ENCODE data around the gene DGKQ. TPM values are rescaled to one million over a fixed set of nuclear protein-coding genes. Genes with fewer than 3 reads are reported as not detected.

Gene DGKQ
- total RNA-seq, 1 experiment from 2014 or later, result 11.8 TPM

- Mint-ChIP-seq H3K4me3 (ENCODE audit: low read depth, unreplicated experiment) (no peak overlapping the region), H3K9me3 (ENCODE audit: low read depth, unreplicated experiment) (no peaks in the 10 kb centered on the region), H3K27ac (ENCODE audit: unreplicated experiment) (no peak overlapping the region), H3K4me1 (ENCODE audit: low read depth, unreplicated experiment) (peaks cover 8% of the 10 kb centered on the region), H3K27me3 (ENCODE audit: unreplicated experiment) (no peaks in the 10 kb centered on the region), H3K36me3 (ENCODE audit: insufficient read depth, unreplicated experiment) (peaks cover 16% of the 10 kb centered on the region)
- CTCF ChIA-PET, result interaction anchor here (0.6 kb wide), 1 partner anchor 312 kb away, joined by 8 read pairs; no protein-coding TSS in a partner anchor
- TF ChIP-seq, protein P1, sequence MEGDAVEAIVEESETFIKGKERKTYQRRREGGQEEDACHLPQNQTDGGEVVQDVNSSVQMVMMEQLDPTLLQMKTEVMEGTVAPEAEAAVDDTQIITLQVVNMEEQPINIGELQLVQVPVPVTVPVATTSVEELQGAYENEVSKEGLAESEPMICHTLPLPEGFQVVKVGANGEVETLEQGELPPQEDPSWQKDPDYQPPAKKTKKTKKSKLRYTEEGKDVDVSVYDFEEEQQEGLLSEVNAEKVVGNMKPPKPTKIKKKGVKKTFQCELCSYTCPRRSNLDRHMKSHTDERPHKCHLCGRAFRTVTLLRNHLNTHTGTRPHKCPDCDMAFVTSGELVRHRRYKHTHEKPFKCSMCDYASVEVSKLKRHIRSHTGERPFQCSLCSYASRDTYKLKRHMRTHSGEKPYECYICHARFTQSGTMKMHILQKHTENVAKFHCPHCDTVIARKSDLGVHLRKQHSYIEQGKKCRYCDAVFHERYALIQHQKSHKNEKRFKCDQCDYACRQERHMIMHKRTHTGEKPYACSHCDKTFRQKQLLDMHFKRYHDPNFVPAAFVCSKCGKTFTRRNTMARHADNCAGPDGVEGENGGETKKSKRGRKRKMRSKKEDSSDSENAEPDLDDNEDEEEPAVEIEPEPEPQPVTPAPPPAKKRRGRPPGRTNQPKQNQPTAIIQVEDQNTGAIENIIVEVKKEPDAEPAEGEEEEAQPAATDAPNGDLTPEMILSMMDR (IDR thresholded peaks at IDR 0.05; ENCODE audit: unreplicated experiment), result no peak
- DNase-seq, result no peak
- no TSS peak for BruUV-seq (replicated peaks)
- intact Hi-C loops (cut with micrococcal nuclease; ENCODE audit: unreplicated experiment), result no loop called here
Observed at GRCh38 chr4:911221-911751, 62.1 kb downstream of the DGKQ start.

DNA sequence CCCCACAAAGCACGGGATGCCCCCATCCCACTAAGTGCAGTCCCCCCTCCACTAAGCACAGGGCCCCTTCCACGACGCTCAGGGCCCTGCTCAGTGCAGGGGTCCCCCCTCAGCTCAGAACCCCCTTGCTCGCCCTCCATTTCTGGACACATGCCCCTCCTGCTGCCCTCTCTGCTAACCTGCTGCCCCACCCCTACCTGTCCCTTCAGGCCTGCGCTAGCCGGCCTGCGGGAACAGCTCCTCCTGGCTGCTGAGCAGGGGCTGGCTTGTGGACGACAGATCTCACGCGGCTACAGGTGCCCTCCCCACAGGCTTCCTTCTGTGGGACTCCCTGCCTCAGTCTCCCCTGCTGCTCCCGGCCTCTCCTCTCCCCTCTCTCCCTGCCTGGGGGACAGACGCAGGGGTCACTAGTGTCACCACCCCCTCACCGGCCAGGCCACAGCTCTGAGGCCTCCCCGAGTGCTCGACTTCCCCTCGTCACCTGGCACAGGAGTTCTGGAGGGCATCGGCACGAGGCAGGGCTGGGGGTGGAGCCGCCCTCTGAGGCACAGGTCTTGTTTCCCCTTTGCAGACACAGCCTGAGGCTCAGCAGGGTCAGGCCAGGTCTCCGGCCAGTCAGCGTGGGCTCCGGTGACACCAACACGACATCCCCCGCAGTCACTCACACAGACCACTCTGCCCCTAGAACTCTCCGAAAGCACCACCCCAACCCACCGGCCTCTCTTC is 62.8 kb downstream of the DGKQ start:
- intact Hi-C loops (cut with micrococcal nuclease; ENCODE audit: unreplicated experiment), result no loop called here
- Mint-ChIP-seq H3K4me1 (ENCODE audit: low read depth, unreplicated experiment) (peaks cover 8% of the 10 kb centered on the region), H3K27ac (ENCODE audit: unreplicated experiment) (no peak overlapping the region), H3K27me3 (ENCODE audit: unreplicated experiment) (no peaks in the 10 kb centered on the region), H3K4me3 (ENCODE audit: low read depth, unreplicated experiment) (no peak overlapping the region), H3K9me3 (ENCODE audit: low read depth, unreplicated experiment) (no peaks in the 10 kb centered on the region), H3K36me3 (ENCODE audit: insufficient read depth, unreplicated experiment) (peaks cover 16% of the 10 kb centered on the region)
- TF ChIP-seq, protein P1 (IDR thresholded peaks at IDR 0.05; ENCODE audit: unreplicated experiment), result no peak
- no peak for DNase-seq
- CTCF ChIA-PET, result no interaction called here
- no TSS peak for BruUV-seq (replicated peaks)

- CTCF ChIA-PET, result no interaction called here
- H3K4me1 Mint-ChIP-seq (ENCODE audit: low read depth, unreplicated experiment), result peaks cover under 1% of the 10 kb centered on the region
- intact Hi-C loops (cut with micrococcal nuclease; ENCODE audit: unreplicated experiment), result no loop called here
- H3K27ac Mint-ChIP-seq (ENCODE audit: unreplicated experiment), result no peak overlapping the region
- no peak overlapping the region for H3K4me3 Mint-ChIP-seq (ENCODE audit: low read depth, unreplicated experiment)
- no peaks in the 10 kb centered on the region for H3K27me3 Mint-ChIP-seq (ENCODE audit: unreplicated experiment)
- TF ChIP-seq, protein P1 (IDR thresholded peaks at IDR 0.05; ENCODE audit: unreplicated experiment), result no peak
- peaks cover 16% of the 10 kb centered on the region for H3K36me3 Mint-ChIP-seq (ENCODE audit: insufficient read depth, unreplicated experiment)
- BruUV-seq (replicated peaks), result no TSS peak
- DNase-seq, result no peak
- no peaks in the 10 kb centered on the region for H3K9me3 Mint-ChIP-seq (ENCODE audit: low read depth, unreplicated experiment)
Observed at GRCh38 chr4:909821-910220, 63.5 kb downstream of the DGKQ start.

- TF ChIP-seq, protein P1 (IDR thresholded peaks at IDR 0.05; ENCODE audit: unreplicated experiment), result no peak
- Mint-ChIP-seq H3K36me3 (ENCODE audit: insufficient read depth, unreplicated experiment) (peaks cover 16% of the 10 kb centered on the region), H3K4me1 (ENCODE audit: low read depth, unreplicated experiment) (no peaks in the 10 kb centered on the region), H3K27ac (ENCODE audit: unreplicated experiment) (no peak overlapping the region), H3K9me3 (ENCODE audit: low read depth, unreplicated experiment) (no peaks in the 10 kb centered on the region), H3K4me3 (ENCODE audit: low read depth, unreplicated experiment) (no peak overlapping the region), H3K27me3 (ENCODE audit: unreplicated experiment) (no peaks in the 10 kb centered on the region)
- no peak for DNase-seq
- intact Hi-C loops (cut with micrococcal nuclease; ENCODE audit: unreplicated experiment), result no loop called here
- no TSS peak for BruUV-seq (replicated peaks)
- CTCF ChIA-PET, result no interaction called here
Observed at GRCh38 chr4:909131-909571, 64.2 kb downstream of the DGKQ start.

Other genes with a start within 250 kb of the DGKQ start
- 0.42 and 0.93 TPM in 2 replicates for gene CPLX1, start 147.4 kb downstream of the DGKQ start, total RNA-seq (2022)
- 91.3 and 94.1 TPM in 2 replicates for gene GAK, start 41.3 kb downstream of the DGKQ start, total RNA-seq (2022)
- gene TMEM175, start 41.1 kb downstream of the DGKQ start, total RNA-seq (2022), result 18.8 and 24.2 TPM in 2 replicates
- 36.9 and 38.8 TPM in 2 replicates for gene IDUA, start 13.5 kb upstream of the DGKQ start, total RNA-seq (2022)
- gene SLC26A1, start 19.8 kb upstream of the DGKQ start, total RNA-seq (2022), result 0.49 and 0.68 TPM in 2 replicates
- 36.8 and 43.2 TPM in 2 replicates for gene FGFRL1, start 38.1 kb upstream of the DGKQ start, total RNA-seq (2022)
- not detected in 2 replicates for gene RNF212, start 140.0 kb upstream of the DGKQ start, total RNA-seq (2022)
- gene SPON2, start 199.0 kb upstream of the DGKQ start, total RNA-seq (2022), result 2.2 and 2.4 TPM in 2 replicates